GM12878 (cell line): Measurements from ENCODE around the gene GSPT1.

Source experiments
- CBX5 ChIP-seq: sonication (generic); IDR thresholded peaks from 2 replicates; pipeline ENCODE4 v1.6.1; 2016; ENCODE audit warnings: low read depth, moderate library complexity, mild to moderate bottlenecking, inconsistent platforms
- CTCF ChIP-seq, 3 experiments: IDR thresholded peaks in 2 of 3; conservative IDR thresholded peaks in 1 of 3; 2 replicates each; pipeline ENCODE4 v1.5.1; 2011; ENCODE audit warnings: low read depth in 3 of 3, low read length in 3 of 3, mild to moderate bottlenecking in 3 of 3, control low read depth in 2 of 3, moderate library complexity in 2 of 3, inconsistent platforms in 1 of 3, mixed read lengths in 1 of 3; ENCODE audit not compliant: control insufficient read depth in 2 of 3, insufficient read depth in 1 of 3; ENCODE audit errors: extremely low read depth in 1 of 3
- FOXK2 ChIP-seq: fragments of 450-650 bp; IDR thresholded peaks from 2 replicates; pipeline ENCODE4 v1.6.1; 2017; ENCODE audit warnings: mild to moderate bottlenecking, moderate library complexity
- NR2F1 ChIP-seq: fragments of 450-650 bp; conservative IDR thresholded peaks from 2 replicates; pipeline ENCODE4 v1.6.1; 2017; ENCODE audit warnings: mild to moderate bottlenecking
- REST ChIP-seq: IDR thresholded peaks from 2 replicates; pipeline ENCODE4 v1.6.1; 2012; ENCODE audit warnings: mild to moderate bottlenecking, low read depth, low read length
- SUPT20H ChIP-seq: IDR thresholded peaks from 2 replicates; pipeline ENCODE4 v1.6.1; 2011; ENCODE audit warnings: low read depth, mild to moderate bottlenecking, low read length, moderate library complexity, borderline replicate concordance; ENCODE audit not compliant: control insufficient read depth
- TAF1 ChIP-seq: IDR thresholded peaks from 2 replicates; pipeline ENCODE4 v1.6.1; 2011; ENCODE audit warnings: mild to moderate bottlenecking, low read depth, low read length, borderline replicate concordance
- TF ChIP-seq, protein P1 (sequence below): fragments of 450-650 bp; IDR thresholded peaks from 2 replicates; pipeline ENCODE4 v1.6.1; 2014; ENCODE audit warnings: mild to moderate bottlenecking
- TF ChIP-seq, protein P2 (sequence below): IDR thresholded peaks from 2 replicates; pipeline ENCODE4 v1.6.1; 2011; ENCODE audit warnings: mild to moderate bottlenecking, low read depth, low read length, moderate library complexity; ENCODE audit not compliant: insufficient replicate concordance
- TF ChIP-seq, protein P3 (sequence below): IDR thresholded peaks from 2 replicates; pipeline ENCODE4 v1.6.1; 2011; ENCODE audit warnings: borderline replicate concordance, low read depth, mild to moderate bottlenecking, moderate library complexity, mixed read lengths, low read length; ENCODE audit not compliant: insufficient read depth; ENCODE audit errors: extremely low read length

DNA sequence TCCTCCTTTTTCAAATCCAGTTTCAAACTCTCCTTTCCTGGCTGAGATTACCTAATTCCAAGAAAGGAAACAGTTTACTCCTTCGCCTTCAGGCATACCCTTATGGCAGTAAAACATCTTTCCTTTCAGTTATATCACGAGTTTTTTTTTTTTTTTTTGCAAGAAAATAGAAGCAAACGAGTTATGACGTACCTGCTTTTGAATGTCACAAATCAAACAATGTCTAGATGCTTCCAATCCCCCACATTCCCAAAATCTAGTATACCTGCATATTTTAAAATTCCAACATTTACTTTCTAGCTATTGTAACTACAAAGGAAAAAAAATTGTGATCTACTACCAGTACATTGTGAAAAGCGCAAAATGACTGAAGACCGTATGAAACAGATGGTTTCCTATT, 28.9 kb downstream of the GSPT1 start:
- TF ChIP-seq REST (no peak), TAF1 (no peak), CTCF (IDR thresholded peaks at IDR 0.05 in 2 of 3, conservative IDR thresholded peaks at IDR 0.05 in 1 of 3; ENCODE audit: control insufficient read depth in 2 of 3, extremely low read depth in 1 of 3, insufficient read depth in 1 of 3, low read depth in 3 of 3, low read length in 3 of 3) (no peak), NR2F1 (no peak), CBX5 (no peak), SUPT20H (no peak), FOXK2 (no peak)
- TF ChIP-seq, protein P1, sequence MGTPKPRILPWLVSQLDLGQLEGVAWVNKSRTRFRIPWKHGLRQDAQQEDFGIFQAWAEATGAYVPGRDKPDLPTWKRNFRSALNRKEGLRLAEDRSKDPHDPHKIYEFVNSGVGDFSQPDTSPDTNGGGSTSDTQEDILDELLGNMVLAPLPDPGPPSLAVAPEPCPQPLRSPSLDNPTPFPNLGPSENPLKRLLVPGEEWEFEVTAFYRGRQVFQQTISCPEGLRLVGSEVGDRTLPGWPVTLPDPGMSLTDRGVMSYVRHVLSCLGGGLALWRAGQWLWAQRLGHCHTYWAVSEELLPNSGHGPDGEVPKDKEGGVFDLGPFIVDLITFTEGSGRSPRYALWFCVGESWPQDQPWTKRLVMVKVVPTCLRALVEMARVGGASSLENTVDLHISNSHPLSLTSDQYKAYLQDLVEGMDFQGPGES: no peak
- TF ChIP-seq, protein P2, sequence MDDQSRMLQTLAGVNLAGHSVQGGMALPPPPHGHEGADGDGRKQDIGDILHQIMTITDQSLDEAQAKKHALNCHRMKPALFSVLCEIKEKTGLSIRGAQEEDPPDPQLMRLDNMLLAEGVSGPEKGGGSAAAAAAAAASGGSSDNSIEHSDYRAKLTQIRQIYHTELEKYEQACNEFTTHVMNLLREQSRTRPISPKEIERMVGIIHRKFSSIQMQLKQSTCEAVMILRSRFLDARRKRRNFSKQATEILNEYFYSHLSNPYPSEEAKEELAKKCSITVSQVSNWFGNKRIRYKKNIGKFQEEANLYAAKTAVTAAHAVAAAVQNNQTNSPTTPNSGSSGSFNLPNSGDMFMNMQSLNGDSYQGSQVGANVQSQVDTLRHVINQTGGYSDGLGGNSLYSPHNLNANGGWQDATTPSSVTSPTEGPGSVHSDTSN: no peak
- TF ChIP-seq, protein P3, sequence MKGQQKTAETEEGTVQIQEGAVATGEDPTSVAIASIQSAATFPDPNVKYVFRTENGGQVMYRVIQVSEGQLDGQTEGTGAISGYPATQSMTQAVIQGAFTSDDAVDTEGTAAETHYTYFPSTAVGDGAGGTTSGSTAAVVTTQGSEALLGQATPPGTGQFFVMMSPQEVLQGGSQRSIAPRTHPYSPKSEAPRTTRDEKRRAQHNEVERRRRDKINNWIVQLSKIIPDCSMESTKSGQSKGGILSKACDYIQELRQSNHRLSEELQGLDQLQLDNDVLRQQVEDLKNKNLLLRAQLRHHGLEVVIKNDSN: no peak
